GM20431 (cell line): Measurements from ENCODE around the gene APOF.
"Not testable (repeated sequence)": the region's sequence is repeated elsewhere in the genome, so short reads cannot be mapped to it uniquely, and the experiment has no call there.

Experiments used
- in situ Hi-C: fragments of 300-500 bp; cut with MseI, MboI; formaldehyde crosslinking; loops from one replicate; pipeline ENCODE4 v1.15.0; 2020; ENCODE audit warnings: low sequenced_read_pairs; ENCODE audit not compliant: unreplicated experiment

APOF gene

DNA sequence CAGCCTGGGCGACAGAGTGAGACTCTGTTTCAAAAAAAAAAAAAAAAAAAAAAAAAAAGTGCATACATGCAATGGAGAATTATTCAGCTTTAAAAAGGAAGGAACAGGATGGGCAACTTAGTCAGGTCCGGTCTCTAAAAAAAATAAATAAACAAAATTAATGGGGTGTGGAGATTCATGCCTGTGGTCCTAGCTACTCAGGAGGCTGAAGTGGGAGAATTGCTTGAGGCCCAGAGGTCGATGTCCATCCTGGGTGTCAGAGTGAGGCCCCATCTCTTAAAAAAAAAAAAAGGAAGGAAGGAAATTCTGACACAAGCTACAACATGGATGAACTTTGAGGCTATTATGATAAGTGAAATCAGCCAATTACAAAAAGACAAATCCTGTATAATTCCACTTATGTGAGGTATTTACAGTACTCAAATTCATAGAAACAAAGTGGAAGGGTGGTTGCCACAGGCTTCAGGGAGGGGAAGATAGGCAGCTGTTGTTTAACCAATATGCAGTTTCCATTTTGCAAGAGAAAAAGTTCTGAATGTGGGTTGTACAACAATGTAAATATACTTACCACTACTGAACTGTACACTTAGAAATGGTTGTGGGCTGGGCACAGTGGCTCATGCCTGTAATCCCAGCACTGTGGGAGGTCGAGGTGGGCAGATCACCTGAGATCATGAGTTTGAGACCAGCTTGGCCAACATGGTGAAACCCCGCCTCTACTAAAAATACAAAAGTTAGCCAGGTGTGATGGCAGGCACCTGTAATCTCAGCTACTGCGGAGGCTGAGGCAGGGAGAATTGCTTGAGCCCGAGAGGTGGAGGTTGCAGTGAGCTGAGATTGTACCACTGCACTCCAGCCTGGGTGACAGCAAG lies 12.3 kb upstream of the APOF start:
- in situ Hi-C loops = no loop called here

DNA sequence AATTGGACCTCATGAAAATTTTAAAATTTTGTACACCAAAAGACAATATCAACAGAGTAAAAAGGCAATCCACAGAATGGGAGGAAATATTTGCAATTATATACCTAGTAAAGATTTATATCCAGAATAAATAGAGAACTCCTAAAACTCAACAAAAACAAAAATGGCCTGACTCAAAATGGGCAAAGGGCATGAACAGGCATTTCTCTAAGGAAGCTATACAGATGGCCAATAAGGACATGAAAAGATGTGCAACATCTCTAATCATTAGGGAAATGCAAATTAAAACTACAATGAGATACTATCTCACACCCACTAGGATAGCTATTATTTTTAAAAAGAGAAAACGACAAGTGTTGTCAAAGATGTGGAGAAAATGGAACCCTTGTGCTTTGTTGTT lies 10.9 kb upstream of the APOF start:
- in situ Hi-C loops = no loop called here

- in situ Hi-C loops = no loop called here
Observed at GRCh38 chr12:56366948-56367347, 4.3 kb upstream of the APOF start.

GRCh38 chr12:56361487-56362129 lies 1.0 kb downstream of the APOF start:
- in situ Hi-C loops = no loop called here

- in situ Hi-C loops = no loop called here
Observed at GRCh38 chr12:56359851-56360767, 2.5 kb downstream of the APOF start, which contains the start of gene STAT2. TSS of gene STAT2 (minus strand) at chr12:56360107. CDS start at chr12:56356571, 3,536 bp downstream.

GRCh38 chr12:56358836-56359532 lies 3.7 kb downstream of the APOF start:
- in situ Hi-C loops = no loop called here

DNA sequence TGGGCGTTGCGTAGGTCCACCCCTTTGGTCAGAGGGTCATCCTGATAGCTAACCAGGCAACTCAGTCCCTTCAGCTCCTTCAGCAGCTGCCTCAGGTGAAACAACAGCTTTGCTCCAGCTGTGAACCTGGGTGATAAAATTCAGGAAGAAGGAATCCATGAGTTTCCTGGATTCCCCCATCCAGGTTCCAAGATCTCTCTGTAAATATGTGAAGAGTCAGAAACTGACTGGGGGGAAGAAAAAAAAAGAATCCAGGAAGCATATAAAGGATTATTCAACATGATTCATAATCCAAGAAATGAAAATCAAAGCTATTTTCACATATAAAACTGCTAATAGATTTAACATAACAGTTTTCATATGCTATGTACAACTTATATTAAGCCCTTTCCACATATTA lies 11.3 kb downstream of the APOF start:
- in situ Hi-C loops = no loop called here

DNA sequence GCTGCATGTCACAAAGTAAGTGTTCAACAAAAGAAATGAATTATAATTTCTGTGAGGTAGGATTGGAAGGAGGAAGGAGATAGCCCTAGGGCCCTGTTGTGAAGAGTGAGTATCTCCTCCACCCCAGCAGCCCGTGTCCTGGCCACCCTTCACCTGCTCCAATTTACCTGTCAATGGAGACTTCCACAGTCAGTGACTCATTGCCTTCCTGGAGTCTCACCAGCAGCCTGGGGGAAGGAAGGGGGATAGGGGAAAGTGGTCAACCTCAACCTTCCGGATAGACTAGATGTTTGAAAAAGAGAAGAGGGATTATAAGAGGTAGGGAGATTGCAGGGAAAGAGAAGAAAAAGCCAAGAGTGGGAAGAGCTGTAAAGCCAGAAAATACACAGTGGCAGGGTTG lies 12.0 kb downstream of the APOF start:
- in situ Hi-C loops = no loop called here

DNA sequence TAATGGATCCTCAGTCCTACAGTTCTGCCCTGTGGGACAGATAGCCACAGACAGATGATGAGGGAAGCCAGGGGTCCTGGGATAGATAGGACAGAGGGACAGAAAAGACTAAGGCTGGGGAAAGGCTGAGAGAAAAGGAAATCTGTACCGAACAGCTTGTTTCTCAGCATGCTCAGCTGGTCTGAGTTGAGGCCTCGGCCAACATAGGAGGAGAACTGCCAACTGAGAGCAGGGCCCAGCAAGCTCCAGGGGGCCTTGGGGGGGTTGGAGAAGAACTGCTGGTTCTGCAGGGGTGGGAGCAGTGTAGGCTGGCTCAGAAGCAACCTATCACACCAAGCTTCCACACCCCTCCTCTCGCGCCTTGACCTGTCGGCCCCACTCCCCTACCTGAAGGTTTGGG lies 13.9 kb downstream of the APOF start:
- in situ Hi-C loops = no loop called here

- in situ Hi-C loops = not testable (repeated sequence)
Observed at GRCh38 chr12:56347255-56347654, 15.4 kb downstream of the APOF start.

DNA sequence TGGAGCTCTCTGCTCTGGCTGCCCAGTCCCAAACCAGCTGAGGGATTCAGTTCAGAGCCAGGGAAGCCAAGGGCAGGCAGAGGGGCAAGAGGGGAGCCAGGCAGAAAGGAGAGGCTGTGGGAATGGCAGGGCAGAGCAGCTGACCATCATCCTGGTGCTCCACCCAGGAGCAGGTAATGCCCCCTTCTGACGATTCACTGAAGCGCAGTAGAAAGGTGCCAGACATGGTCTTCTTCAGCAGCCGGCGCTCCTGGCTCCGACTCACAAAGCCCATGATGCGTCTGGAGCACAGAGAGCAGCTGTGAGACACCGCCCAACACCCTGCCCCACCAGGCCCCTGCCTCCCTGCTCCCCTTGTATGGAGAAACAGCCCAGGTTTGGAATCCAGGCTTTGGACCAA lies 16.0 kb downstream of the APOF start:
- in situ Hi-C loops = no loop called here

- in situ Hi-C loops = not testable (repeated sequence)
Observed at GRCh38 chr12:56342290-56342689, 20.4 kb downstream of the APOF start.

- in situ Hi-C loops = no loop called here
Observed at GRCh38 chr12:56341616-56342015, 21.0 kb downstream of the APOF start.

GRCh38 chr12:56339158-56339422 lies 23.6 kb downstream of the APOF start:
- in situ Hi-C loops = no loop called here

DNA sequence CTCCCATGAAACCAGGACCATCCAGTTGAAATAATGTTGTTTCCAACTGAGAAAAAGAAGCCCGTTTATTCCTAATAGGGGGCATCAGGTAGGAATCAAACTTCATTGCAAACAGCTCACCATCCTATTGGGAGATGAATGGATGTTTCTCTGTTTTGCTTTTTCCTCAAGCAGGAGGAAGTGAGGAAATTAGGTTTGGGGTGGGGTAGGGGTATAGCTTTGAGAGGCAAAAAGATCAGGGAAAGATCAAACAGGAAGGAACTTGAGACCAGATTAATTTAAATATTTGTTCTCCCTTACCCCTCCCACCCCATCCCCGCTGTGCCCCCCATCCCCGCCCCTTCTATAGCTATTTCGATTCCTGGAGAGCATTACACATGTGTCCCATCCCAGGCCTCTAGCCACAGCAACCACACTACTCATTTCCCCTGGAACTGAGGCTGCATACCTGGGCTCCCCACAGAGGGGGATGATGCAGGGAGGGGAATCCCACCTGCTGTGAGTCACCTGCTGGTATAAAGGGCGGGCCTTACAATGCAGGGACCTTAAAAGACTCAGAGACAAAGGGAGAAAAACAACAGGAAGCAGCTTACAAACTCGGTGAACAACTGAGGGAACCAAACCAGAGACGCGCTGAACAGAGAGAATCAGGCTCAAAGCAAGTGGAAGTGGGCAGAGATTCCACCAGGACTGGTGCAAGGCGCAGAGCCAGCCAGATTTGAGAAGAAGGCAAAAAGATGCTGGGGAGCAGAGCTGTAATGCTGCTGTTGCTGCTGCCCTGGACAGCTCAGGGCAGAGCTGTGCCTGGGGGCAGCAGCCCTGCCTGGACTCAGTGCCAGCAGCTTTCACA lies 24.1 kb downstream of the APOF start, which contains the start of gene IL23A:
IL23A (plus strand) TSS at position 577 of the 850 bp plus-strand sequence; CDS start at position 738, 161 bp downstream.
- in situ Hi-C loops = no loop called here

GRCh38 chr12:56337753-56338251 lies 24.9 kb downstream of the APOF start:
- in situ Hi-C loops = no loop called here

GRCh38 chr12:56336361-56337167 lies 26.1 kb downstream of the APOF start:
- in situ Hi-C loops = no loop called here

DNA sequence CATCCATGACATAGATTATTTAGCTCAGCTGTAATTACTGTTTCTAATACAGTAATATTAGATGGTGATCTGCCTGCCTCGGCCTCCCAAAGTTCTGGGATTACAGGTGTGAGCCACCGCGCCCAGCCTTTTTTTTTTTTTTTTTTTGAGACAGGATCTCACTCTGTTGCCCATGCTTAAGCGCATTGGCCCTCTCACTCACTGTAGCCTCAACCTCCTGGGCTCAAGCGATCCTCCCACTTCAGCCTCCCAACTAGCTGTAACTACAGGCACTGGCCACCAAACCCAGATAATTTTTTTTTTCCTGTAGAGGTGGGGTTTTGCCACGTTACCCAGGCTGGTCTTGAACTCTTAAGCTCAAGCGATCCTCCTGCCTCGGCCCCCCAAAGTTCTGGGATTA lies 27.1 kb downstream of the APOF start:
- in situ Hi-C loops = not testable (repeated sequence)
